Measurements from ENCODE around the gene IFT172. TPM values are rescaled to one million over a fixed set of nuclear protein-coding genes. Genes with fewer than 3 reads are reported as not detected.

The IFT172 gene
- total RNA-seq, 1 experiment from 2014 or later: 26.2 TPM

DNA sequence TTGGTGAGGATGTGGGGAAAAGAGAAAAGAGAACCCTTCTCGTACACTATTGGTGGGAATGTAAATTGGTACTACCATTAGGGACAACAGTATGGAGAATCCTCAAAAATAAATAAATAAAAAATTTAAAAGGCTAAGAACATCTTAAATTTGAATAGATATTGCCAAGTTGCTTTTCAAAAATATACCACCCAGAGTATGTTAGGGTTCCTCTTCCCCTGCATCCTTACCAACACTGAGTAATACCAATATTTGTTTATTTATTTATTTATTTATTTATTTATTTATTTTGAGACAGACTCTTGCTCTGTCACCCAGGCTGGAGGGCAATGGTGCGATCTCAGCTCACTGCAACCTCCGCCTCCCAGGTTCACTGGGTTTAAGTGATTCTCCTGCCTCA is 66.6 kb downstream of the IFT172 start:
- TF ChIP-seq, protein P1, sequence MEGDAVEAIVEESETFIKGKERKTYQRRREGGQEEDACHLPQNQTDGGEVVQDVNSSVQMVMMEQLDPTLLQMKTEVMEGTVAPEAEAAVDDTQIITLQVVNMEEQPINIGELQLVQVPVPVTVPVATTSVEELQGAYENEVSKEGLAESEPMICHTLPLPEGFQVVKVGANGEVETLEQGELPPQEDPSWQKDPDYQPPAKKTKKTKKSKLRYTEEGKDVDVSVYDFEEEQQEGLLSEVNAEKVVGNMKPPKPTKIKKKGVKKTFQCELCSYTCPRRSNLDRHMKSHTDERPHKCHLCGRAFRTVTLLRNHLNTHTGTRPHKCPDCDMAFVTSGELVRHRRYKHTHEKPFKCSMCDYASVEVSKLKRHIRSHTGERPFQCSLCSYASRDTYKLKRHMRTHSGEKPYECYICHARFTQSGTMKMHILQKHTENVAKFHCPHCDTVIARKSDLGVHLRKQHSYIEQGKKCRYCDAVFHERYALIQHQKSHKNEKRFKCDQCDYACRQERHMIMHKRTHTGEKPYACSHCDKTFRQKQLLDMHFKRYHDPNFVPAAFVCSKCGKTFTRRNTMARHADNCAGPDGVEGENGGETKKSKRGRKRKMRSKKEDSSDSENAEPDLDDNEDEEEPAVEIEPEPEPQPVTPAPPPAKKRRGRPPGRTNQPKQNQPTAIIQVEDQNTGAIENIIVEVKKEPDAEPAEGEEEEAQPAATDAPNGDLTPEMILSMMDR (conservative IDR thresholded peaks at IDR 0.05): no peak
- TF ChIP-seq EZH2 (IDR thresholded peaks at IDR 0.05; ENCODE audit: low read depth): no peak
- no TSS peak for BruUV-seq (replicated peaks)
- CTCF ChIA-PET: no interaction called here

DNA sequence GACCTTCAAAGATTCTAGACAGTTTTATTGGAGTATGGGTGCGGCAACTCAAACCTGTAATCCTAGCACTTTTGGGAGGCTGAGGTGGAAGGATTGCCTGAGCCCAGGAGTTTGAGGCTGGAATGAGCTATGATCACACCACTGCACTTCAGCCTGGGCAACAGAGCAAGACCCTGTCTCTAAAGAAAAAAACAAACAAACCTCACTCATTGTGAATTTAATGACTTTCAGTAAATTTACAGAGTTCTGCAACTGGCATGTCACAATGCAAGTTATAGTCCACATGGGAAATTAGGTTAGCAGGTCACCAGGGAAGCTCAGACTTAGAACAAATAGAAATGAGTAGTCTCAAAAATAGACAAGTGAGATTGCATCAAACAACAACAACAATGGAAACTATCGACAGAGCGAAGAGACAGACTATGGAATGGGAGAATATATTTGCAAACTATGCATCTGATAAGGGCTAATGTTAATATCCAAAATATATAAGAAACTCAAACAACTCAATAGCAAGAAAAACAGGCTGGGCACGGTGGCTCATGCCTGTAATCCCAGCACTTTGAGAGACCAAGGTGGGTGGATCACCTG is 67.8 kb downstream of the IFT172 start:
- no peak overlapping the region for H3K4me3 ChIP-seq
- TF ChIP-seq EZH2 (IDR thresholded peaks at IDR 0.05; ENCODE audit: low read depth): no peak
- TF ChIP-seq, protein P1 (conservative IDR thresholded peaks at IDR 0.05): no peak
- POLR2A ChIA-PET (ENCODE audit: unreplicated experiment): interaction anchor here (0.5 kb wide), 1 partner anchor 14 kb away, joined by 13 read pairs; no protein-coding TSS in a partner anchor
- DNase-seq: no peak
- BruUV-seq (replicated peaks): no TSS peak
- H4K20me1 ChIP-seq (ENCODE audit: insufficient read depth): no peaks in the 10 kb centered on the region
- intact Hi-C loops (cut with micrococcal nuclease; ENCODE audit: unreplicated experiment): no loop called here
- H3K4me2 ChIP-seq: no peak overlapping the region
- CTCF ChIA-PET: no interaction called here
- H3K27ac ChIP-seq: peak overlapping the region; percentile 18; the same call in 1 of the 2 replicates
- no peaks in the 10 kb centered on the region for H3K36me3 ChIP-seq (ENCODE audit: low read depth)
- H3K27me3 ChIP-seq (ENCODE audit: insufficient read depth, low read depth): no peaks in the 10 kb centered on the region
- H3K9me2 ChIP-seq (ENCODE audit: insufficient read depth): no peaks in the 10 kb centered on the region
- peaks cover 15% of the 10 kb centered on the region for H3K4me1 ChIP-seq (replicated peaks; ENCODE audit: insufficient read depth)
- H2AFZ ChIP-seq: no peak overlapping the region
- peaks cover 20% of the 10 kb centered on the region for H3F3A ChIP-seq (ENCODE audit: insufficient read depth, low read depth)
- no peaks in the 10 kb centered on the region for H3K9me3 ChIP-seq (ENCODE audit: insufficient read depth, low read depth)
- no peaks in the 10 kb centered on the region for H3K79me2 ChIP-seq (ENCODE audit: low read depth)

More for the DNA sequence above, 66.6 kb downstream of the IFT172 start:
- Histone ChIP-seq H3K27me3 (ENCODE audit: insufficient read depth, low read depth) (no peaks in the 10 kb centered on the region), H3K9me2 (ENCODE audit: insufficient read depth) (no peaks in the 10 kb centered on the region), H3K4me2 (no peak overlapping the region), H4K20me1 (ENCODE audit: insufficient read depth) (no peaks in the 10 kb centered on the region), H3K27ac (no peak overlapping the region), H3K79me2 (ENCODE audit: low read depth) (no peaks in the 10 kb centered on the region), H3K36me3 (ENCODE audit: low read depth) (no peaks in the 10 kb centered on the region), H3K4me1 (replicated peaks; ENCODE audit: insufficient read depth) (peaks cover 22% of the 10 kb centered on the region), H3K9me3 (ENCODE audit: insufficient read depth, low read depth) (no peaks in the 10 kb centered on the region), H2AFZ (no peak overlapping the region), H3K4me3 (no peak overlapping the region), H3F3A (ENCODE audit: insufficient read depth, low read depth) (peaks cover 20% of the 10 kb centered on the region)
- POLR2A ChIA-PET (ENCODE audit: unreplicated experiment): no interaction called here
- intact Hi-C loops (cut with micrococcal nuclease; ENCODE audit: unreplicated experiment): no loop called here
- DNase-seq: no peak

DNA sequence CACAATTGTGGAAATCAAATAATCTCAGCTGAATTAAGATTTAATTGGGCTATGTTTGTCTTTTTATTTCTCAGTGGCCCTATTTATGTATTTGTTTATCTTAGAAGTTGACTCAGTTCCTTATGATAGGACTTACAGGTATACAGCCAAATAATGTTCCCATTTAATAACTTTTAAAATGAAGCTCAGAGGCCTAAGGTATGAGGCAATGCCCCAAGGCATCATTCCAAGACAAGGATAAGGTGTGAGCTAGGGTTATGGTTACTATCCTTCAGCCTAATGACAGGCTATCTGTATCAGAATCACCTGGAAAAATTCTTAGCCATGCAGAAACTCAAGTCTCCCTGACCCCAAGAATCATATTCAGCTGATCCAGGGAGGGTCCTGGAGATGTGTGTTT is 68.5 kb downstream of the IFT172 start:
- DNase-seq: peak in 1 of 2 experiments; percentile 68
- no TSS peak for BruUV-seq (replicated peaks)
- intact Hi-C loops (cut with micrococcal nuclease; ENCODE audit: unreplicated experiment): no loop called here
- ChIA-PET POLR2A (ENCODE audit: unreplicated experiment) (interaction anchor here (0.5 to 0.7 kb wide), 2 partner anchors 13 to 260 kb away, joined by 3 to 13 read pairs; no protein-coding TSS in a partner anchor), CTCF (no interaction called here)
- Histone ChIP-seq H3K4me3 (no peak overlapping the region), H3K36me3 (ENCODE audit: low read depth) (no peaks in the 10 kb centered on the region), H3K9me2 (ENCODE audit: insufficient read depth) (no peaks in the 10 kb centered on the region), H3K79me2 (ENCODE audit: low read depth) (no peaks in the 10 kb centered on the region), H2AFZ (no peak overlapping the region), H4K20me1 (ENCODE audit: insufficient read depth) (no peaks in the 10 kb centered on the region), H3K9me3 (ENCODE audit: insufficient read depth, low read depth) (no peaks in the 10 kb centered on the region), H3F3A (ENCODE audit: insufficient read depth, low read depth) (peaks cover 20% of the 10 kb centered on the region), H3K4me2 (peak overlapping the region; percentile 12), H3K4me1 (replicated peaks; ENCODE audit: insufficient read depth) (peaks cover 15% of the 10 kb centered on the region), H3K27ac (peak overlapping the region; percentile 18; the same call in 1 of the 2 replicates), H3K27me3 (ENCODE audit: insufficient read depth, low read depth) (no peaks in the 10 kb centered on the region)
- no peak for TF ChIP-seq EZH2 (IDR thresholded peaks at IDR 0.05; ENCODE audit: low read depth)
- TF ChIP-seq, protein P1 (conservative IDR thresholded peaks at IDR 0.05): no peak

Measured in PC-9 (cell line).